Stimulated activated CD4-positive, alpha-beta T cell treated with anti-CD3 and anti-CD28 coated beads, Interleukin-4, amount 100 ng/mL, for 4 hours (primary cell): ENCODE measurements around the gene RAB3B.

Experiments
- DNase-seq, 2 experiments: peaks; one replicate each; pipeline ENCODE4 v3.0.0-alpha.2; 2020

RAB3B gene

DNA sequence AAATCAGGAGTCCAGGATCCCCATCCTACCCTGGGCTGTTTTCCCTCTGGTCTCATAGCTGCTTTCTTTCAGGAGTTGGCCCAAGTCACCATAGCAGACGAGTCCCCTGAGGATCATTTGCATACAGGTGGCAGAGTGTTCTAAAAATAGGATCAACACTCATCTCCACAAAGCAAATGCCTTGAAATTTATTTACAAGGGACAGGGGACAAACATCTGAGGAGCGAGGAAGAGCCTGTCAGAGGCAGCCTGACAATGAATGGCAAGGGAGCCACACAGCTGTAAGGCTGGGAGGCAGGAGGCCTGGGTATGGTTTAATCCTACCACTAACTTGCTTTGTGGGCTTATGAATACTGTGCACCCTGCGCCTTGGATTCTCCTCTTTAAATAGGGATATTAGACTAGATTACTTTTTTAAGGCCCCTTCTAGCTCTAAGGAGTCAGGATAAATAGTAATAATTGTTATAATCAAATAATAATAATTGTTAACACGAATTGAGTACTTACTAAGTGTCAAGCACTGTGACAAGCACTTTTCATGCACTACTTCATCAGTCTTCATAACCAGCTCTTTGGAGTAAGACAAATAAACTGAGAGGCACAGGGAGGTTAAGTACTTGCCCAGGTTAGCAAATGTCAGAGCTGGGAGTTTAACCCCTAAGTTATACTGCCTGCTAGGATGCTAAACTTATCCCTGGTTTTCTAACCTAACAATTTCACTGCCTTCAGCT, 34.5 kb downstream of the RAB3B start:
- DNase-seq: no peak

DNA sequence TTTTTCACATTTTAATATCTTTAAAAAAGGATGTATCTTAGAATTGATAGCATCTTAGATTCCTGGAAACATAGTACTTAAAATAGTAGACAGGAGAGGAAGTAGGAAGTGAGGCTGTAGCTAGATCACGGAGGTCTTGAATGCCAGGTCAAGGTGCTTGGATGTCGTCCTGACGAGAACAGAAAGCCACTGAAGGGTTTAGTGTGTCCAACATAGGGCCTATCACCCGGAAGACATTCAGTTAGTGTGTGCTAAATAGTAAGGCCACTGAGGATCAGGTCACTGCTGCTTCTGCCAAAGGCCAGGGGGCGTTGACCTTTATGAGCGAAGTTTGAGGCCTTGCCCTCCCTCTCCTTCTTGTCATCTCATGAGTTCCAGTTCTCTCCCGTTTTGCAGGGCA, 35.7 kb downstream of the RAB3B start:
- DNase-seq: no peak

DNA sequence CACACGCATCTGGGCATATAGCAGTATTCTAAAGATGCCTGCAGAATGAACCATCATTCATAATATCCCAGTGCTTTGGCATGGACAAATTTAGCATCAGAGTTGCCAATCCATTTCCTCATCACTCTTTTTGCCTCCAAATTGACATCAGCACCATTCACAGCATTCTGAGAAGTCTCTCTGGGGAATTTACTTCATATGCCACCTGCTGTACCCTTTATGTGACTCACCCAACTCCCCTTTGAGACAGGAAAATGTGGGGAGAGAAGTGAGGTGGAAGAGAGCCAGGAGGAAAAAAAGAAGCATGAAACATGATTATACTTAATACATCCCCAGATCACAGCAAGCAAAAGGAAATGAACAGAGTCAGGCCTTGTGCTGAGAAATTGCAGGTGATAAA, 37.4 kb downstream of the RAB3B start:
- DNase-seq: no peak

DNA sequence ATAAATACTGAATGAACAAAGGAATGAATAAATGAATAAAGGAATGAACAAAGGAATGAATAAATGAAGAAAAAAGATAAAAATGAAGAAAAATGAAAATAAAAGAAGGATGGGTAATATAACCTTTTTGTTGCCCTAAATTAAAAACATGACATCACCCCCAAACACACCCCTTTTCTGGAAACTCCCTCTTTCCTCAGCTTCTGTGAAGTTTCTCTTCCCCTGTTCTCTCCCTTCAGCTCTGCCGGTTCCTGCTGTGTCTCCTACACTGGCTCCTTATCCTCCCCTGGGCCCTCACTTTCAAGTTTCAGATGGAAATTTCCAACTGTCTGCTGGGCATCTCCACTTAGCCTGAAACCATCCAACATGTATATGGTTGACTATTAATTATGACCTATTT, 37.9 kb downstream of the RAB3B start:
- DNase-seq: no peak

DNA sequence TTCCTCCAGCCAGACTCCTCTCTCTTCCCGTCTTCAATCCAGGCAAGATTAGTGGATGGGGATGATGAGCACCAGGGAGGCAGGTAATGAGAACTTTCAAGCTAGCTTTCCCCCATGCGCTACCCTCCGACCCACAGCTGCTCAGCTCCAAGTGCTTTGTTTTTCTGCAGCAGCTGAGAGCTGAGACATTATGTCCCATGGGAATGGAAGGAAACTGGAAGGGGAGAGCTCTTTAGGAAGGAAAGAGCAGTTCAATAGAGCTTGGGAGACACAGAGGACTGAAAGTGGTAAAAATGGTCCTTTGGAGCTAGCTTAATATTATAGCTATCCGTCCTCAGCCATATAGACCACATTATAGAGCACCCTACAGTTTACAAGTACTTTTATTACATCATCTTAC, 39.8 kb downstream of the RAB3B start:
- DNase-seq: no peak

DNA sequence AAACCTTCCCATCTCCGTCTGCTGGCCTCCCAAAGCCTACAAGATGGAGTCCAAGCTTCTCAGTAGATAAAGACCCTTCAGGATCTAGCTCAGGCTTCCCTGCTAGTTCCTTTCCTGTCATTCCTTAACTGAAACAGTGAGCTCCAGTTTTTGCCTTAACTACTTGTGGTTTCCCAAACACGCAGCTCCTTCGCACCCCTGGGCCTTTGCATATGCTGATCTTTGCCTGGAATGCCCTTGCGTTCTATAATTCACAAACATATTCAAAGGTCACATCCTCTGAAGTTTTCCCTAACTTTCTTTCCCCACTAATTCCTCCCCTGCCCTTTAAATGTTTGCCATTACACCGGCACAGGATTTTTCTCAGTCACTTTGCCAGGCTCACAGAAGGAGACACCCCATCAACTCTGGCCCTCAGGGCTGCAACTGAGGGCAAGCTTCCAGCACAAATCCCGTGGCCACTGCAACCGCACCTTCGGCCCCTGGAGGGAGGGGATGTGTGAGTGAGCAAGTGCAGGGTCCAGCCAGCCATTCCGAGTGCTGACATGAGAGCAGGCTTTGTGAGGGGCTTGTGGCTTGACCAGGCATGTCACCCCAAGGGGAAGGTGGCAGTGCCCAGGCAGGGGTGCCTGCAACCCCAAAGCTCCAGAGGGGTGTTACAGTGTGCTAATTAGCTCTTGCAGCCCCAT, 41.3 kb downstream of the RAB3B start:
- no peak for DNase-seq

DNA sequence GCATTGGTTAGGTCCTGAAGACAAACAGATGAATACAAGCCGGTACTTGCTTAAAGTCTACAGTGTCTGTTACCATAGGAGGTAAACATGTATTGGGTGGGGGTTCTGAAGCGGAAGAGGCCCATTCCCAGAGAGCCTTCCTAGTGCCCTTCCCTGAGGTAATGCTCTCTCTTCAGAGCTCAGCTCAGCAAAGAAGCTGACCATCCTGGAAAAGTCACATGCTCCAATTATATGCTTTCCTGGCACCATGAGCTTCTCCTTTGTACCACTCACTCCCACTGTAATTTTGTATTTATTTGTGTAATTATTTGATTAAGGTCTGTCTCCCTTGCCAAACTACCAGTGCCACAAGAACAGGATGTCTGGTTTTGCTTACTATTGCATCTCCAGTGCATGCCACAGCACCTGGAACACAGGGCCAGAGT, 42.0 kb downstream of the RAB3B start:
- DNase-seq: no peak

DNA sequence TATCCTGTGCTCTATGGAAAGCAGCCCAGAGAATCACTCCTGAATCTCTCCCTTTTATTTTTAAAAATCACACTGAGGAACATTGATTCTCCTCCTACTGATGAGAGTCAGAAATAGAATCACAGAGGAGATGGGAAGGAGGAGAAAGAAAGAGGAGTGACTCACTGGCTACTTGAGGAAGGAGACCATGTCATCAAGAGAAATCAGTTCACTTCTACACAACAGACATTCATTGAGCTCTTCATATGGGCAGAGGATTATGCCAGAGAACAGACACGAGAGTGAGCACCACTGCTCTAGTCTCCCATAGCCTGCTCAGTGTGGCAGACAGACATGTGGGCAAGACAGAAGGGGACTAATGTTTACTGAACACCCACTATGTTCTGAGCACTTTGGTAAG, 44.2 kb downstream of the RAB3B start:
- DNase-seq: no peak

DNA sequence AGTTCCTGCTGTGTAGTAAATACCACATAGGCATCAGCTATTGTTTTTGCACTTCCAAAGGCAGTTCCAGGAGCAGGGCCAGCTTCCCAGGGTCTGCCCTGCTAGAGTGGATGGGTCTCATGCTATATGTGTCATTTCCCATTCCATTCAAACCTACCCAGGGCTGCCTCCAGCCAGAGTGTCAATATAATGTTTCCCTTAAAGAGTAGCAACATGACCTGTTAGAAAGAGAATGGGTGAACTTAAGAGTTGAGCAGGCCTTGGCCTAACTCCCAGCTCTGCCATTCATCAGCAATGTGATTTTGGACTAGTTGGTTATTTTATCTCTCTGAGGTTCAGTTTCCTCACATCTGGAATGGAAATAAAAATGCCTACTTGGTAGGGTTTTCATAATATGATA, 44.9 kb downstream of the RAB3B start:
- DNase-seq: no peak

DNA sequence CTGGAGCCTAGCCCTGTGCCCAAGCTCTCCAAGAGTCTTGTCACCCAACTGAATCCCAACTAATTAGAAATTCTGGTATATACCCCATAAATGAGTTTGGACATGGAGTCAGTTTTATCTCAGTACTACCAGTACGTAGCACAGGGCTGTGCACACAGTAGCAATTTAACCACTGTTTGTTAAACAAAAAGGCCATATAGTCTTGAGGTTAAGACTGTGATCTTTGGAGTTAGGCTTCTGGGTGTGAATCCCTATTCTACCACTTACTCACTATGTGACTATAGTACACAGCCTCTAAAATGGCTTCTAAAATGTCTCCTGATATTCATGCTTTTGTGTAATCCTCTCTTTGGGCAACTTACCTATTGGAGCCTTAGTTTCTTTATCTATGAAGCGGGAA, 48.2 kb downstream of the RAB3B start:
- no peak for DNase-seq

DNA sequence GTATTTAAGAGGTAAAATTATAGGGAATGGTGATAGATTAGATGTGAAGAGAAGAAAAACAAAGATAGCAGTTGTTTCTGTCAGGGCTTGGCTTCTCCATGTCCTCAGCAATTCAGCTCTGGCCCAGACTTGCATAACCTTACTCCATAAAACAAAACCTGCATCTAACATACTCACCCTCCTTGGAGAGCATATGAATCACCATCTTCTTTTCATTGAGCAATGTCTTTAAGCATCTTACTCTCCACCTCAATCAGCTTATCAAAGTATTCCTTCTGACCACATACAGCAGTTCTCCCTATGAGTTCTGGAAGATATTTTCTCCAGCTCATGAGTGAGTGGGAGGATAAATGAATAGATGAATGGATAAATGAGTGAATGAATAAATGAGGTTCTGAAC, 49.0 kb downstream of the RAB3B start:
- no peak for DNase-seq

DNA sequence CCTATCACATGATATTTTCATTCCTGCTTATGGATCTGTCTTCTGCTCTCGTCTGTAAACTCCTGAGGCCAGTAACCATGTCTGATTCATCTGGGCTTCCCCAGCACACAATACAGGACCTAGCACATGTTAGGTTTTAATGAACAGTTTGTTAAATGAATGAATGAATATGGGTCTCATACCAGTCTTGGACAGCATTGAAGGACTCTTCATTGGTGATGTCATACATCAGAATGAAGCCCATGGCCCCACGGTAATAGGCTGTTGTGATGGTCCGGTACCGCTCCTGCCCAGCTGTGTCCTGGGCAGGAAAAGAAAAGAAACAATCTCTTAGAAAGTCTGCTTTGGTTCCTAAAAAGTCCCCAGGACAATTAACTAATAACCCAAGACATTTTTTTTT, 53.4 kb downstream of the RAB3B start:
- no peak for DNase-seq

DNA sequence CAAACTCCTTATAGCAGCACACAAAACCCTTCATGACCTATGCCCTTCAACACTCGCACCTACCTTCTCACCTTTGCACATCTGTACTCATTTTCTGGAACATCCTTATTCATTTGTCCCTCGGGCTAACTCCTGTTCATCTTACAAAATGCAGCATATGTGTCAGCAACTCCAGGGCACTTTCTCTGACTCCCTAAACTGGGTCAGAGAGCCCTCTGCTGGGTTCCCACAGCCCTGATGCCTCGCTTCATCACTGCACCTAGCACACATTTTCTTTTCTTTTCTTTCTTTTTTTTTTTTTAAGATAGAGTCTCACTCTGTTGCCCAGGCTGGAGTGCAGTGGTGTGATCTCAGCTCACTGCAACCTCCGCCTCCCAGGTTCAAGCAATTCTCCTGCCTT, 54.0 kb downstream of the RAB3B start:
- DNase-seq: no peak

DNA sequence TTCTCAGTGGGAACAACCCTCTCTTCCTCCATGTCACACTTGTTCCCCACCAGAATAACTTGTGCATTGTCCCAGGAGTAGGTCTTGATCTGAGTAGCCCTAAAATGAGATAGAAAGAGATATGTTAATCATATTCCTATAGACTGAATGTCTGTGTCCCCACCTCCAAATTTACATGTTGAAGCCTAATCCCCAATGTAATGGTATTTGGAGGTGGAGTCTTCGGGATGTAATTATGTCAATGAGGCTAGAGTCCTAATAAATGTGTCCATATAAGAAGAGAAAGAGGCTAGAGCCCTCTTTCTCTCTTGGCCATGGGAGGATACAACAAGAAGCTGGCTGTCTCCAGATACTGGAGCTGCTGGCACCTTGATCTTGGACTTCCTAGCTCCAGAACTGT, 57.2 kb downstream of the RAB3B start:
- no peak for DNase-seq

DNA sequence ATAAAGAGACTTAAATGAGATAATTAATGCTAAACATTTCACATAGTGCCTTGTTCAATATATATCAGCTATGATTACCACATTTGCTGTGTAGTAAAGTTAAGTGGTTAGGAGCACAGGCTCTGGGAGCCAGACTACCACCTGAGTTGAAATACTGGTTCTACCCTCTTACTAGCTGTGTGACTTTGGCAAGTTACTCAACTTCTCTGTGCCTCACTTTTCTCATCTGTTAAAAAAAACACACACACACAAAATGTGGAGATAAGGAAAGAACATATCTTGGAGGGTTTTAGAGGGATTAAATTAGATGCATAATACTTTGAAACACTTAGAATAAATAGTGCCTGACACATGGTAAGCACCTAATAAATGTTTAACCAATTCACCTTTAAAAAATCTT, 60.2 kb downstream of the RAB3B start:
- DNase-seq: no peak

DNA sequence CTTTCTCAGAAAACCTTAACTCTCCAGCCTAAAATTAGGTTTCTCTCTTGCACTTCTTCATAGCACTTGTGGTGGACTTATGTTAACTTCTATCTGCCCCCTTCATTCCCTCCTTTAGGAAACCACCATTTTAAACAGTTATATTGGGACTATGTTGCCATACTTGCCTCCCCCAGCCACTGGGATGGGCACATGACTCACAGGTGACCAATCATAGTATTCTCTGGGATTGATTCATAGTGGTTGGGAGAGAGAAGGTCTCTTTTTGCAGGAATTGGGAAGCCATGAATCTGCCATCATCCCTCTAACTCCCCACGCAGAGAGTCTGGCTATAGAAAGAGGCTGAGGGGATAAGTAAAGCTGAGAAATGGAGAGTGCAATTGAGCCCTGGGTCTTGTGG, 61.6 kb downstream of the RAB3B start:
- no peak for DNase-seq

DNA sequence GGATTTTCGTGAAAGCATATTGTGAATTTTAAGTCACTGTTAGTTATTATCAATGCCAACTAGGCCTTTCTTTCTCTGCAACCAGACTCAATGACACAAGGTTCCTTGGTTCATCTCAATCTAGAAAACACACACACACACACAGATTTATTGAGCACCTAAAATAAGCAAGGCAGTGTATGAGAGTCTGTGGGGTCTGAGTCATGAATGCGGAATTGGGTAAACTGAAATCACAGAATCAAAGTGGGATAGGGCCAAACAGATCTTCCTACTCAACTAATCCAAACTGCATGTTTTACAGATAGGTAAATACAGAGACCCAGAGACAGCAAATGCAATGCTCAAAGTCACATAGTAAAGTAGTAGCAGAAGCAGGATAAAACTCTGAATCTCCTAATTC, 63.5 kb downstream of the RAB3B start:
- DNase-seq: no peak

DNA sequence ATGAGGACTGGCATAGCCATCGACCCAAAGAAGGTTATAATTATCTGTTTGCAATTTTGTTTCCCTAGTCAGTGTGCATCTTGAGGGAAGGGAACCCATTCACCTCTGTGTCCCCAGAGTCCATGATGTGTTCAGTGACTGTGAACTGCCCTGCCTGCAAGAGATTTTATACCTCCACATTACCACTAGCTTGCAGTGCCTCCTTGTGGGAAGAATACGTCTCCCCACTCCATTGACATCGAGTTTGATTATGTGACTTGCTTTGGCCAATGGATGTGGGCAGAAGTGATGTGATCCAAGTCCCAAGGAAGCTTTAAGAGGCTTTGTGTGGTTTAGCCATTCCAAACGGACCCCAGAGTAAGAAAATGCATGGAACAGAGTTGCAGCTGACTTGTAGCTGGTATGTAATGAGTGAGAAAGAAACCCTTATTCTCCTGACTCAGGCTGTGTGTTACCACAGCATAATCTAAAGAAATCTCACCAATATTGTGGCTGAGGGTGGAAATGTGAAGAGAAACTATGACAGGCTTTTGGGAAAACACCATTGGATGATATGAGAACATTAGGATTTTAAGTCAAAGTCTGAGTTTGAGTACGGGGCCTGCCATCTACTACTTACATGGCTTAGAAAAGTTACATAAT, 64.2 kb downstream of the RAB3B start:
- DNase-seq: no peak

DNA sequence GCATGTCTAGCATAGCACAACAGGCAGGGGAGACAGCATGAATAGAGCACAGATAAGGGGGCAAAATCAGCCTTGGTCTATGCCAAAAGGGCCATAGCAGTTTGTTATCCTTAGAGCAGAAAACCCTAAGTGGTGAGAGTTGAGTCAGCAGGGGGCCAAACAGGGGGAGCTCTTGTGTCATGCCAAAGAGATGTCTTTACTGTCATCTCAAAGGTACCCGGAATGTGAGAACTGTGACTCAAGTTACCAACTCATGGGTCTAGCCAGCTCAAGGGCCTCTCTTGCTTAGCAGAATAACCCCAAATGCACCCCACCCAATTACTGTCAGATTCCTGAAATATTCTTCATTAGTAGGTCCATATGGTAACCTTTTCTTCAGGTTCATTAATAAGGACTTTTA, 66.0 kb downstream of the RAB3B start:
- DNase-seq: no peak

DNA sequence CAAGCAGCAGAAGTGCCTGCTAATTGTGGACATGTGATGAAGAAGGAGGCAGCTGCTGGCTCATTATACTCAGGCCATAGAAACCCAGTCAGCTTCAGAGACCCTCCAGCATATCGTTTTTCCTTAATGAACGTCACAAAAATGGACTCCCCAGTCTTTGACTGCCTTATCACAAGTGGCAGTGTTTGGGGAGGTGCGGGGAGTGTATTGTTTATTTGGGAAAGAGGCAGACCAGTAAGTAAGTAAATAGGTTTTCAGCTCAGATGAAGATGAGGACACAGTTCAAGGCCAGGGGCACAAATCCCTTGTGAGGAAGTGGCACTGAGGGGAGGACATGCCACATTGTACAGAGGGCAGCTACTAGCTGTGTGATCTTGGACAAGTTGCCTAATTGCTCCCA, 68.5 kb downstream of the RAB3B start:
- no peak for DNase-seq

DNA sequence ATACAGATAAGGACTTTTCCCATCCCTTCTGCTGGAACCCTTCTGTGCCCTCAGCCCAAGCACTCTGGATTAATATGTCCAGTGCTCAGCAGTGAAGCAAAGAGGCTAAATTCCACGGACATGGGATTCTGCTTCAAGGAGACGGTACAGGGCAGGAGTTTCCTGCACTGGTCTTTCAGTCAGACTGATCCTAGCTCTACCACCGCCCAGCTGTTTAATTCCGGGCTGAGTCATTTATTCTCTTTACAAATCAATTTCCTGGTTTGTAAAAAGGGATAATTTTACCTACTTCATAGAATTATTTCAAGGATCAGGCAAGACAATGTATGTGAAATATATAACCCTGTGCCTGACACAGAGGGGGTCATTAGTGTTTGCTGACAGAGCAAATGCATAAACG, 70.4 kb downstream of the RAB3B start:
- no peak for DNase-seq

DNA sequence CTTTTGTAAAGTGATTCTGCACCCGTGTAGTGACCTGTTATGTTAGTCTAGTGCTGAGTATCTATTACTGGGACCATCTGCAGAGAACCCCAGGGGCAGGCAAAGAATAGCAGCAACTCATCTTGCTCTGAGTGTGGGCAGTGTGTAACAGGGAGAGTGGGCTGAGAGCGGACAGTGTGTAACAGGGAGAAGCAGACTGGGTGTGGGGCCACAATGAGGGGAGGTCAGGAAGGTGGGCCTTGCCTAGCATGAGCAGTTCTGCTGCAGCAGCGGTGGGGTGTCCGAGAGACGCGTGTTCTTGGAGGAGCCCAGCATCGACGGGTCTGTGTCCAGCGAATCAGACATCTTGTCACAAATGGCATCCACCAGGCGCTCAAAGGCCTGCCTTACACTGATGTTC, 70.8 kb downstream of the RAB3B start:
- DNase-seq: no peak

DNA sequence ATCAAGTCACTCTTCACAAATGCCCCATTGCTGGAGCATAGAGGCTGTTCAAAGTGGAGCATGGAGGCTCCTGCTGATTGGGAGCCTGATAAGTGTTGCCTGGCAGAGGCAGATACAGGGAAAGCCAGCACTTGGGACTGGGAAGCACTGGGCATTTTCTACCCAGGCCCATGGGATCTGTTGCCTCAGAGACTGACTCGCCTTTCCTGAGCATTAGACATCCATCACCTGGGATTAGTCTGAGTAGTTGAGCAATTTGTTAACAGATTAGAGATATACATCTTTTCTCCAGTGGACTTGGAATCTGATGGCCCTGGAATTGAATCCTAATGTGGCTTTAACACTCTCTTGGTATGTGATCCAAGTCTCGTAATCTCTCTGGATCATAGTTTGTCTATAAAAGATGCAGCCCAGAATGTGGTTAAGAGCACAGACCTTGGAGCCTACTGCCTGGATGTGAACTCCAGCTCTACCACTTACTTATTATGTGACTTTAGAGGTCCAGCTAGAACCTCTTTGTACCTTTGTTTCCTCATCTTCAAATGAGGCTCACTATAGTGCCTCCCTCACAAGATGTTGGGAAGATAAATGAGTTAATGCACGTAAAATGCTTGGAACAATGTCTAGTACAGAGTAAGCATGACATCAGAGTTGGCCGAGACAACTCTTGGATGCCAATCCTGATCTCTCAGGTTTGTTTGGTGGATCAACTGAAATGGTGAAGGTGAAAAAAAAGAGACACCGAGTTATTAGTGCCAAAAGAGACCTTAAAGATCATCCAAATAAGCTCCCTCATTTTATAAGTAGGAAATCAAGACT, 73.7 kb downstream of the RAB3B start:
- DNase-seq: no peak

DNA sequence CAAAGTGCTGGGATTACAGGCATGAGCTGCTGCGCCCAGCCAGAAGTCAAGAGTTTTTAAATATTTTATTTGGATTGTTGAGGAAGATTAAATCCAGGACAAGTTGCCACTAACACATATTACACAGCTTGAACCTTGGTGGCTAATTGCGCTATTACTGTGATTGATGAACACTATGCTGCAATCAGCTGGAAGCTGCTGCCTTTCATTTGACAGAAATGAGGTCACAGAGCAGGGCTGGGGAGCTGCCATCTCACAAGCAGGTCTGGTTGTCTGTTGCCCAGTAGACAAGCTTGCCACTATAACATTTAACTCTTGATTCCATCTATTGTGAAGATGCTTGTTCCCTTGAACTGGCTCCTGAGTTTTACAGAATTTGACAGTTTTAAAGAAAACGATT, 74.5 kb downstream of the RAB3B start:
- DNase-seq: no peak
